Activated naive CD8-positive, alpha-beta T cell treated with anti-CD3 and anti-CD28 coated beads, Interleukin-2, amount 10 ng/mL, durations not matched to agents 7 days and 5 days (primary cell): ENCODE measurements around the gene ARAP3. TPM values are rescaled to one million over a fixed set of nuclear protein-coding genes. Genes with fewer than 3 reads are reported as not detected.

ENCODE experiments used
- ATAC-seq: fragments of 150-1000 bp; cut with Tn5 transposase; one replicate; pipeline ENCODE4 v1.10.0; 2021; ENCODE audit warnings: low read depth, moderate library complexity
- POLR2A ChIA-PET: fragments of 350-600 bp; sonication (Branson Sonifier 250); formaldehyde crosslinking; loops from one replicate; lab custom pipeline; 2021; ENCODE audit warnings: antibody characterized with exemption; lab: Charles Lee
- DNase-seq: peaks from one replicate; pipeline ENCODE4 v3.0.0; 2021
- H3K27ac Mint-ChIP-seq: one replicate; pipeline ENCODE4 v1.8.0; 2022; ENCODE audit warnings: mild to moderate bottlenecking, mixed read lengths
- H3K27me3 Mint-ChIP-seq: one replicate; pipeline ENCODE4 v1.8.0; 2022; ENCODE audit warnings: mild to moderate bottlenecking, moderate library complexity, mixed read lengths
- H3K36me3 Mint-ChIP-seq: one replicate; pipeline ENCODE4 v1.8.0; 2021; ENCODE audit warnings: mild to moderate bottlenecking, mixed read lengths
- H3K4me1 Mint-ChIP-seq: one replicate; pipeline ENCODE4 v1.8.0; 2021; ENCODE audit warnings: mixed read lengths
- H3K4me3 Mint-ChIP-seq: one replicate; pipeline ENCODE4 v1.8.0; 2022; ENCODE audit warnings: mild to moderate bottlenecking, moderate library complexity, mixed read lengths
- H3K9me3 Mint-ChIP-seq: one replicate; pipeline ENCODE4 v1.8.0; 2021; ENCODE audit warnings: mixed read lengths
- total RNA-seq, 2 experiments: library from RNA; stranded (reverse); gene quantifications; one replicate each; pipeline ENCODE4 v1.2.3, GENCODE V29; 2021

The ARAP3 gene
- total RNA-seq, 2 experiments from 2014 or later = 17.0 to 17.9 TPM

GRCh38 chr5:141655020-141655419 is 27.0 kb downstream of the ARAP3 start:
- Mint-ChIP-seq H3K9me3 (no peaks in the 10 kb centered on the region), H3K36me3 (peaks cover 7% of the 10 kb centered on the region), H3K27ac (no peak overlapping the region), H3K4me1 (peaks cover 18% of the 10 kb centered on the region), H3K27me3 (no peaks in the 10 kb centered on the region), H3K4me3 (no peak overlapping the region)
- POLR2A ChIA-PET = no interaction called here
- no peak for DNase-seq
- no peak for ATAC-seq

- POLR2A ChIA-PET = interaction anchor here (1.0 kb wide), 1 partner anchor 29 kb away, joined by 3 read pairs; no protein-coding TSS in a partner anchor
- H3K4me3 Mint-ChIP-seq = no peak overlapping the region
- H3K9me3 Mint-ChIP-seq = no peaks in the 10 kb centered on the region
- no peak overlapping the region for H3K27ac Mint-ChIP-seq
- peaks cover 10% of the 10 kb centered on the region for H3K36me3 Mint-ChIP-seq
- DNase-seq (no peak), ATAC-seq (no peak)
- H3K27me3 Mint-ChIP-seq = no peaks in the 10 kb centered on the region
- peaks cover 22% of the 10 kb centered on the region for H3K4me1 Mint-ChIP-seq
Measured at GRCh38 chr5:141654298-141654697, 27.7 kb downstream of the ARAP3 start.

GRCh38 chr5:141651728-141652105 is 30.3 kb downstream of the ARAP3 start:
- POLR2A ChIA-PET = interaction anchor here (1.0 to 8.8 kb wide), 6 partner anchors 12 to 317 kb away, joined by 3 to 107 read pairs (median 6); partner anchors contain the start of genes DIAPH1, HDAC3, PCDH12 and RELL2
- Mint-ChIP-seq H3K27me3 (no peaks in the 10 kb centered on the region), H3K4me3 (peak overlapping the region; percentile 92), H3K27ac (peak overlapping the region; percentile 96), H3K4me1 (peaks cover 27% of the 10 kb centered on the region), H3K9me3 (no peaks in the 10 kb centered on the region), H3K36me3 (peaks cover 8% of the 10 kb centered on the region)
- DNase-seq = no peak
- no peak for ATAC-seq

- POLR2A ChIA-PET = interaction anchor here (0.6 to 8.8 kb wide), 14 partner anchors 9 to 318 kb away, joined by 3 to 107 read pairs (median 4); partner anchors contain the start of genes DIAPH1, HDAC3, PCDH12 and RELL2
- Mint-ChIP-seq H3K27me3 (no peaks in the 10 kb centered on the region), H3K9me3 (no peaks in the 10 kb centered on the region), H3K36me3 (peaks cover 11% of the 10 kb centered on the region), H3K4me1 (peaks cover 30% of the 10 kb centered on the region), H3K27ac (peak within 1 kb of the TSS; percentile 96), H3K4me3 (peak within 1 kb of the TSS; percentile 92)
- ATAC-seq (peak; percentile 91), DNase-seq (peak; percentile 89)
Measured at GRCh38 chr5:141650851-141651727, 30.9 kb downstream of the ARAP3 start, which contains the start of gene FCHSD1. FCHSD1 (minus strand) TSS chr5:141651418; CDS start chr5:141651368, 50 bp downstream.

DNA sequence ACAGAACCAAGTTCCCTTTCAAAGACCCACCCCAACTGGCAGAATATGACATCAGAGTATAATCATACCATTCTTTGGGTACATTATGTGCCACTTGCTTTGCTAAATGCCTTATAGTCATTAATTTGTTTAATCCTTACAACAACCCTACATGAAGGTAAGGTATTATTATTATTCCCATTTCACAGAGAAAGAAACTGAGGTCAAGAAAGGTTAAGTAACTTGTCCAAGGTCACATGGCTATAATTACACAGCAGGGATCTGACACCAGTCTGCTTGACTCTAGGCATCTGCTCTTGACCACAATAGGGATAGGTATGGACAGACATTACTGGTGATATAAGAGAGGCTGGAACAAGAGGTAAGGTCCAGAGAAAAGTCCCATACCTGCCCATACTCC is 32.1 kb downstream of the ARAP3 start:
- no peak for DNase-seq
- Mint-ChIP-seq H3K27ac (peak overlapping the region; percentile 96), H3K27me3 (no peaks in the 10 kb centered on the region), H3K4me3 (peak overlapping the region; percentile 92), H3K9me3 (no peaks in the 10 kb centered on the region), H3K36me3 (peaks cover 16% of the 10 kb centered on the region), H3K4me1 (peaks cover 31% of the 10 kb centered on the region)
- no peak for ATAC-seq
- POLR2A ChIA-PET = interaction anchor here (8.8 kb wide), 1 partner anchor 11 kb away, joined by 107 read pairs; the partner anchor contains the start of genes HDAC3 and RELL2

DNA sequence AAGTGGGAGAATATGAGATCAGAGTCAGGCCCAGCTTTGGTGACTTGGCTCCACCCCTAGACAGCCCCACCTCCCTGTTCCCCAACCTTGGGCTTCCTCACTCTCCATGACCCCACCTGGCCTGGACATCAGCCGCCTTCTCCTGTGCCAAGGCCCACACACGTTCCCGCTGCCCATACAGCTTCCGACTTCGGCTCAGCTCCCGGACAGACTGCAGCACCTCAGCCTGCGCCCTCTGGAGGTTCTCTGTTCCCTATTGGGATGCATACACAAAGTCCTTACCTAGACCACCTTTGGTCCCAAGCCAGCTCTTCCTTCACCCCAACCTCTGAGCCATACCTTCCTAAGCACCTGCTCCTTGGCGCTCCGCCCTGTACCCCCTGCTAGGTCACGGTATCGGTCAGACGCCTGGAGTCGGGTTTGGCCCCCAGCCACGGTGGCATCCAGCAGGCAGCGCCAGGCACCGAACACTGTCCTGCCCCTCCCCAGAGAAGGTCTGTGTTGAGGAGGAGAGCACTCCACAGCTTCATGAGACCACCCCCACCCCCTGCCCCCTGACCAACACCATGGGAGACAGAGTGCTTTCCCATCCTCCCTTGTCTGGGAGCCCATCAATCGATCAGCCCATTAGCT is 32.9 kb downstream of the ARAP3 start:
- Mint-ChIP-seq H3K4me1 (peaks cover 31% of the 10 kb centered on the region), H3K4me3 (no peak overlapping the region)
- POLR2A ChIA-PET = interaction anchor here (8.8 kb wide), 1 partner anchor 10 kb away, joined by 107 read pairs; the partner anchor contains the start of genes HDAC3 and RELL2

GRCh38 chr5:141647851-141648250 is 34.2 kb downstream of the ARAP3 start:
- Mint-ChIP-seq H3K4me1 (peaks cover 29% of the 10 kb centered on the region), H3K27ac (no peak overlapping the region), H3K4me3 (no peak overlapping the region), H3K36me3 (peaks cover 20% of the 10 kb centered on the region), H3K27me3 (no peaks in the 10 kb centered on the region), H3K9me3 (no peaks in the 10 kb centered on the region)
- POLR2A ChIA-PET = interaction anchor here (8.8 kb wide), 1 partner anchor 8 kb away, joined by 107 read pairs; the partner anchor contains the start of genes HDAC3 and RELL2
- DNase-seq (no peak), ATAC-seq (no peak)

More for the DNA sequence above, 32.9 kb downstream of the ARAP3 start:
- no peaks in the 10 kb centered on the region for H3K9me3 Mint-ChIP-seq
- no peaks in the 10 kb centered on the region for H3K27me3 Mint-ChIP-seq
- H3K27ac Mint-ChIP-seq = peak overlapping the region; percentile 96
- DNase-seq (no peak), ATAC-seq (no peak)
- peaks cover 18% of the 10 kb centered on the region for H3K36me3 Mint-ChIP-seq

- POLR2A ChIA-PET = interaction anchor here (8.8 kb wide), 1 partner anchor 8 kb away, joined by 107 read pairs; the partner anchor contains the start of genes HDAC3 and RELL2
- no peak for DNase-seq
- Mint-ChIP-seq H3K4me3 (no peak overlapping the region), H3K4me1 (peaks cover 24% of the 10 kb centered on the region), H3K27ac (no peak overlapping the region), H3K36me3 (peaks cover 20% of the 10 kb centered on the region), H3K9me3 (no peaks in the 10 kb centered on the region), H3K27me3 (no peaks in the 10 kb centered on the region)
- ATAC-seq = no peak
Measured at GRCh38 chr5:141647242-141647641, 34.8 kb downstream of the ARAP3 start.

DNA sequence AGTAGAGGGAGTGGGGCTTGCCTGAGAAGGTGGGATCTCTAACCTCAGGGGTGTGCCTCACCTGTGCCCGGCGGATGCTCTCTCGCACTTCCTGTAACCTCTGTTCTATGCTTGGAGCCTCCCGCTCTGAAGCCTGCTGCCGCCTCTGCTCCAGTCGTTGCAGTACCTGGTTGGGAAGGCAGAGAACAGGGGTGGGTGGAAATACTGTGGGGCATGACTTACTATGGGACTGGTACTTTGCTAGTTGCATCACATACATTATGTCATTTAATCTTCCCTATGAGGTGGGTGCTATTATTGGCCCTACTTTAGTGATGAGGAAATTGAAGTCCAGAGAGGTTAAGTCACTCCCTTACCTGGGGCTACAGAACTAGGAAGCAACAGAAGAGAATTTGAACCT is 36.0 kb downstream of the ARAP3 start:
- POLR2A ChIA-PET = interaction anchor here (8.8 kb wide), 1 partner anchor 7 kb away, joined by 107 read pairs; the partner anchor contains the start of genes HDAC3 and RELL2
- Mint-ChIP-seq H3K27ac (no peak overlapping the region), H3K36me3 (peaks cover 18% of the 10 kb centered on the region), H3K9me3 (no peaks in the 10 kb centered on the region), H3K4me1 (peaks cover 27% of the 10 kb centered on the region), H3K27me3 (no peaks in the 10 kb centered on the region), H3K4me3 (no peak overlapping the region)
- DNase-seq = no peak
- no peak for ATAC-seq

GRCh38 chr5:141641634-141642267 is 40.3 kb downstream of the ARAP3 start:
- Mint-ChIP-seq H3K27me3 (no peaks in the 10 kb centered on the region), H3K36me3 (peaks cover 12% of the 10 kb centered on the region), H3K9me3 (no peaks in the 10 kb centered on the region), H3K4me1 (peaks cover 26% of the 10 kb centered on the region), H3K27ac (peak overlapping the region; percentile 61), H3K4me3 (no peak overlapping the region)
- POLR2A ChIA-PET = interaction anchor here (9.6 kb wide), 1 partner anchor 7 kb away, joined by 107 read pairs; the partner anchor contains the start of gene FCHSD1
- ATAC-seq = no peak
- DNase-seq = no peak

- Mint-ChIP-seq H3K4me3 (no peak overlapping the region), H3K4me1 (peaks cover 28% of the 10 kb centered on the region), H3K27ac (no peak overlapping the region), H3K27me3 (no peaks in the 10 kb centered on the region), H3K36me3 (peaks cover 6% of the 10 kb centered on the region), H3K9me3 (no peaks in the 10 kb centered on the region)
- ATAC-seq (no peak), DNase-seq (no peak)
- POLR2A ChIA-PET = interaction anchor here (9.6 kb wide), 1 partner anchor 8 kb away, joined by 107 read pairs; the partner anchor contains the start of gene FCHSD1
Measured at GRCh38 chr5:141640698-141641097, 41.3 kb downstream of the ARAP3 start.

- Mint-ChIP-seq H3K4me1 (peaks cover 34% of the 10 kb centered on the region), H3K4me3 (no peak overlapping the region), H3K36me3 (peaks cover 8% of the 10 kb centered on the region), H3K9me3 (no peaks in the 10 kb centered on the region), H3K27me3 (no peaks in the 10 kb centered on the region), H3K27ac (no peak overlapping the region)
- POLR2A ChIA-PET = interaction anchor here (9.6 kb wide), 1 partner anchor 9 kb away, joined by 107 read pairs; the partner anchor contains the start of gene FCHSD1
- ATAC-seq = no peak
- no peak for DNase-seq
Measured at GRCh38 chr5:141640051-141640415, 42.0 kb downstream of the ARAP3 start.
